NCI-H1417 treated with DMSO at 0.1 percent for 48 hours (cell line): Measurements from ENCODE around the gene SPP1.
"Not testable (repeated sequence)": the region's sequence is repeated elsewhere in the genome, so short reads cannot be mapped to it uniquely, and the experiment has no call there.

ENCODE experiments used
- DNase-seq: peaks from one replicate; lab custom pipeline; 2025; lab: John Stamatoyannopoulos, UW

The SPP1 gene

GRCh38 chr4:88025868-88026661 lies 50.6 kb downstream of the SPP1 start:
- not testable (repeated sequence) for DNase-seq

- DNase-seq = no peak
These were observed 52.4 kb downstream of the SPP1 start for GRCh38 chr4:88027611-88028608.

- no peak for DNase-seq
These were observed 53.4 kb downstream of the SPP1 start for GRCh38 chr4:88028946-88029345.

GRCh38 chr4:88029556-88029955 lies 54.0 kb downstream of the SPP1 start:
- no peak for DNase-seq

- no peak for DNase-seq
These were observed 55.2 kb downstream of the SPP1 start for GRCh38 chr4:88030565-88031310.
